Activated CD4-positive, alpha-beta T cell treated with anti-CD3 and anti-CD28 coated beads, Interleukin-2, amount 50 U/mL, for 48 hours (primary cell): ENCODE results near the gene FURIN.
"Not testable (repeated sequence)": the region's sequence is repeated elsewhere in the genome, so short reads cannot be mapped to it uniquely, and the experiment has no call there.

Source experiments
- DNase-seq, 2 experiments: peaks; one replicate each; pipeline ENCODE4 v3.0.0-alpha.2; 2020

The FURIN gene

DNA sequence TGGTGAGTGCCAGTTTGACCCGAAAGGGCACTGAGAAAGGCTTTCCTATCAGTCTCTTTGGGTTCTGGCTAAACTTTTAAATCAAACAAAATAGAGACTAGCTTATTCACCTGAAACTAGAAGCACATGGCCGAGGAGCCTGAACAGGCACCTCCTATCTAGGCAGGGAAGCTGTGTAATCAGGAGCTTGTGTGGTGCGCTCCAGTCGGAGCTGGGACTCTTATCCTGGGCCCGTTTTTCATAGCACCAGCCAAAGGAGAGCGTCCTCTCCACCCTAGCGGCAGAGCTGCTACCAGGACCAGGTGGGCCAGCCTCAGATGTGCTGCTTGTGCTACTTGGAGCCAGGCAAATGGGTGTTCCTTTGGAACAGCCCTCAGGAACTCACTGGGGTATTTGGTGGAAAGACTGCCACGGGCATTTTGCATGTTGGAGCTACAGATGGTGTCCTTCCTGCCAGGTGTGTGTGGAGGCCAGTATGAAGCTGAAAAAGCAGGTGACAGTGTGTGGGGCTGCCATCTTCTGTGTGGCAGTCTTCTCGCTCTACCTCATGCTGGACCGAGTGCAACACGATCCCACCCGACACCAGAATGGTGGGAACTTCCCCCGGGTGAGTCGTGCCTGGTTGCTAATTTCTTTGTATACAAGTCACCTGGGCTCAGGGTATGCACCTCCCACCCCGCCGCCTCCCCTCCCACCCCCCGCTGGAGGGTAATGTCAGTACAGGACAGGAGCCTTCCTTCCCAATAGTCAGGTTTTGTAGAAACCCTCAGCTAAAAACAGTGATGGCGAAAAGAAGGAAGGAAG is 35.5 kb downstream of the FURIN start:
- DNase-seq: peak in 1 of 2 experiments; percentile 23

DNA sequence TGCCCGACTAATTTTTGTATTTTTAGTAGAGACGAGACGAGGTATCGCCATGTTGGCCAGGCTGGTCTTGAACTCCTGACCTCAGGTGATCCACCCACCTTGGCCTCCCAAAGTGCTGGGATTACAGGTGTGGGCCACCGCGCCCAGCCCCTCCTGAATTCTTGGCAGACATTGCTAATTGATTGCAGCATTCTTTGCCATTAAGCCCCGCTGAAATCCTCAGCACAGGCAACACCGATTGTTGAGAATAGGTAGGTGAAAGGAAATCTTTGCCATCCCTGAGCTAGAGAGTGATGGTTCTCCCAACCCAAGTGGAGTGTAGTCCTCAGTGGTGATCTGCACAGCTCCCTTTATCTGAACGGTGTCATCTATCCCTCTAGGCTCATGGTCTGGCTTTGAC is 36.4 kb downstream of the FURIN start:
- DNase-seq: no peak

DNA sequence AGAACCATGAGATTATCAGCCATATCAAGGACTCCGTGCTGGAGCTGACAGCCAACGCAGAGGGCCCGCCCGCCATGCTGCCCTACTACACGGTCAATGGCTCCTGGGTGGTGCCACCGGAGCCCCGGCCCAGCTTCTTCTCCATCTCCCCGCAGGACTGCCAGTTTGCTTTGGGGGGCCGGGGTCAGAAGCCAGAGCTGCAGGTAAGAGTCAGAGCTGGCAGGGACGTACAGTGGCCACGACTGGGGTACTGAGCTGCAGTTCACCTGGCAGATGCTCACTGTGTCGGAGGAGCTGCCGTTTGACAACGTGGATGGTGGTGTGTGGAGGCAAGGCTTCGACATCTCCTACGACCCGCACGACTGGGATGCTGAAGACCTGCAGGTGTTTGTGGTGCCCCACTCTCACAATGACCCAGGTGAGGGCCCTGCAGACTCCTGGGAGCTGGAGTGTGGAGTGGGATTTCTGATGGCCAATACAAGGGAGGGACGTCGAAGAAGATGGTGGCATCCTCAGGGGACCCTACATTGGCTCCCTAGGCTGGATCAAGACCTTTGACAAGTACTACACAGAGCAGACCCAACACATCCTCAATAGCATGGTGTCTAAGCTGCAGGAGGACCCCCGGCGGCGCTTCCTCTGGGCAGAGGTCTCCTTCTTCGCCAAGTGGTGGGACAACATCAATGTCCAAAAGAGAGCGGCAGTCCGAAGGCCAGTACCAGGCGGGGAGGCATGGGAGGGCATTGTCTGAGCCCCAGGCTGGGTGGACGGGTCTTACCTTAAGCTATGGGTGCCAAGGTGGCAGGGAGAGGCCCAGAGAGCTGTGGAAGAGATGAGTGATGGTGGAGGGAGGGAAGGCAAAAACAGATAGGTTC is 37.2 kb downstream of the FURIN start:
- DNase-seq: no peak

DNA sequence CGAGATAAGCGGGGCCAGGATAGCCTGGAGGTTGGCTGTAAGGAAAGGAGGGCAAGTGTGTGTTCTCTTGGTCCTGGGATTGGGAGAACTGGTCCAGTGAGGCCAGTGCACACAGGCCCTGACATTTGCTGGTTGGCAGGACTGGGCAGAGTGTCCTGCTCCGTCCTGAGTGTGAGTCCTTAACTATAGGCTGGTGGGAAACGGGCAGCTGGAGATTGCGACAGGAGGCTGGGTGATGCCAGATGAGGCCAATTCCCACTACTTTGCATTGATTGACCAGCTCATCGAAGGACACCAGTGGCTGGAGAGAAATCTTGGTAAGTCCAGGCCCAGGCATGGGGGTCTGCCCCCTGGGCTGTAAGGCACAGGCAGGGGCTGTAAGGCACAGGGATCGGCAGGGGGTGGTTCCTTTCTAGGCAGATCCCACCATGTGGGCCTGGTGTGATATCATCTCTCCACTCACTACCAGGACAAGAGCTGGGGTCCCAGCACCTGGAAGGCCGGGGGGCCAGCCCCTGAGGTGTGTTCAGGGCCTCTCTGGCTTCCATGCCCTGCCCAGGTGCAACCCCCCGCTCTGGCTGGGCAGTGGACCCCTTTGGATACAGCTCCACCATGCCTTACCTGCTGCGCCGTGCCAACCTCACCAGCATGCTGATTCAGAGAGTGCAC is 37.9 kb downstream of the FURIN start:
- DNase-seq: no peak

DNA sequence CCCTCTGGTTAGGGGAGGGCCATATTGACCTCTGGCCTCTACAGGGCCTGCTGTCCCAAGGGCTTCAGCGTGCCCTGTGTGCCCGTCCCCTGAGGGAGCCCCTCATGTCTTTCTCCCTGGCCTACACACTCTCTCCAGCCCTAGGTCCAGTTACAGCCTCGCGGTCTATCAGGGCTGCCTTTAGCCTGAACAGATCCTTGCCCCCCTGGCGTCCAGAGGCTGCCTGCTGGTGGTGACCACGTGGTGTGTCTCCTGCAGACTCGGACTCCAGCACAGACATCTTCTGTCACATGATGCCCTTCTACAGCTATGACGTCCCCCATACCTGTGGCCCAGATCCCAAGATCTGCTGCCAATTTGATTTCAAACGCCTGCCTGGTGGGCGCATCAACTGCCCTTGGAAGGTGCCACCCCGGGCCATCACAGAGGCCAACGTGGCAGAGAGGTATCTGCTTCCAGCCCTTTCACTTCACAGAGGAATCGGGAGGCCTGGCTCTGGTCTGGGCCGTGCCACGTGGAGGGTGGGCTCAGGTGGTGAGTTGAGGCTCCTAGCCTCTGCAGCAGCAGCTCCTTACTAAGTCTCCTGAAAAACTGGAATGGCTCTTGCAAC is 38.8 kb downstream of the FURIN start:
- DNase-seq: no peak

DNA sequence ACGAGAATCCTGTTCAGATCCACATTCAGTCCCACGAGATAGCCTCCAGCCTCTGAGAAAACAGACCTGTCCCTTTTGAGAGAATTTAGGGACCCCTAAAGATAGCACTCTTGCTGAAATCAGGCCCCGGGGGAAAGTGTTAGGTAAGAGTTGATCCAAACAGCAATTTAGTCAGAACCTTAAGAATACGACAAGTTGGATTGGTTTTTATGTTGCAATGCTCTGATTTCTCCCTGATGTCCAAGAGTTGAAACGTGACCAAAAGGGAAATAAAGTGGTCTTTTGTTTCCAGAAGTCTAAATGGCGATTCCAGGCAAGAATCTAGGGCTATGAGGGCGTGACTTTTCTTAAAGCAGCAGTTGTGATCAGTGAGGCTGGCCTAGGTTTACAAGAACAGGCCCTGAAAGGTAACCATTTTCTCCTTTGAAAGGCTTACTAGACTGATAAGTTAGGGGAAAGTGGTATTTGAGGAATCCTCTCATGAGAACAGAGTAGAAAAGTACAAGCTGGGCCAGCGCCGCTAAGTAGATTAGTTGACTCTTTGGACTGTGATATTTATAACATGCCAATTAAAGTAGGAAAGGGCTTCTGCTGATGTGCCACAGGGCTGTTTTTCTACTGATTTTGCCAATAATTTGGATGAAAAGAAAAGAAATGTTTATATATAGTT is 39.6 kb downstream of the FURIN start:
- no peak for DNase-seq

DNA sequence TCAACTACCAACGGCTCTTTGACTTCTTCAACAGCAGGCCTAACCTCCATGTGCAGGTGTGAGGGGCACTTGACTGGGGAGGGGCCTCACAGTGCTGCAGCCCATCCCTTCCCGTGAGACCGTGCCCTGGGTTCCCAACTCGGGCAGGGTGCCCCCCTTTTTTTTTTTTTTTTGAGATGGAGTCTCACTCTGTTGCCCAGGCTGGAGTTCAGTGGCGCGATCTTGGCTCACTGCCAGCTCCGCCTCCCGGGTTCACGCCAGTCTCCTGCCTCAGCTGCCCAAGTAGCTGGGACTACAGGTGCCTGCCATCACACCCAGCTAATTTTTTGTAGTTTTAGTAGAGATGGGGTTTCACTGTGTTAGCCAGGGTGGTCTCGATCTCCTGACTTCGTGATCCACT is 41.1 kb downstream of the FURIN start:
- not testable (repeated sequence) for DNase-seq

DNA sequence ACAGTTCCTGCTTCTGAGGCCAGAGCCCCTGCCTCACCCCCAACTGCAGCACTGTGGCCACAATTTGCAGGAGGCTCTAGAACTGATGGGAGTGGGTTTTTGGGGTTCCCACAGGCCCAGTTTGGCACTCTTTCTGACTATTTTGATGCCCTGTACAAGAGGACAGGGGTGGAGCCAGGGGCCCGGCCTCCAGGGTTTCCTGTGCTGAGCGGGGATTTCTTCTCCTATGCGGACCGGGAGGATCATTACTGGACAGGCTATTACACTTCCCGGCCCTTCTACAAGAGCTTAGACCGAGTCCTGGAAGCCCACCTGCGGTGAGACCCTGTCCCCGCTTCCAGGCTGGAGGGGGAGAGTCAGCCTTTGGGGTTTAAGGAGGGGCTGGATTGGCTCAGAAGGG is 41.6 kb downstream of the FURIN start:
- DNase-seq: no peak

DNA sequence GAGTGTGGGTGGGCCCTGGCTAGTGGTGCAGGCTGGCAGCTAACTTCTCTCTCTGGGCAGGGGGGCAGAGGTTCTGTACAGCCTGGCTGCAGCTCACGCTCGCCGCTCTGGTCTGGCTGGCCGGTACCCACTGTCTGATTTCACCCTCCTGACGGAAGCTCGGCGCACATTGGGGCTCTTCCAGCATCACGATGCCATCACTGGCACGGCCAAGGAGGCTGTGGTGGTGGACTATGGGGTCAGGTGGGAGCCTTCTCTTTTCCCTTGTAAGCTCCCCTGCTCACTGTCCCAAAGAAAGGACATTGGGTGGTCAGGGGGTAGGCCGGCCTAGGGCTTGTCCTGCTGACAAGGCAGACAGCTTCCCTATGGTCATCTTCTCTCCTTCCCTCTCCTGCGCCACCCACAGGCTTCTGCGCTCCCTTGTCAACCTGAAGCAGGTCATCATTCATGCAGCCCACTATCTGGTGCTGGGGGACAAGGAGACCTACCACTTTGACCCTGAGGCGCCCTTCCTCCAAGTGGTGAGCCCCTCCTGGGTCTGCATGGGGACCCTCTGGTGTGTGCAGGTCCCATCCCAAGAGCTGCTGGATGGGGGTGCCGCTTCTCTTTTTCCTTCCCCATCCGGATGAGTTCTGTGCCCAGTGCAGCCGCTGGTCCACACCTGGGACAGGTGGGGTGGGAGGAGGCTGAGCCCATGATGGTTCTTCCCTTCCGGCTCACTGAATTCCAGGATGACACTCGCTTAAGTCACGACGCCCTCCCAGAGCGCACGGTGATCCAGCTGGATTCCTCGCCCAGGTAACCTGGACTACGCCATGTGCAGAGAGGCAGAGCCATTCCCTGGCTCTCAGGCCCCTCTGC is 42.3 kb downstream of the FURIN start:
- DNase-seq: no peak

DNA sequence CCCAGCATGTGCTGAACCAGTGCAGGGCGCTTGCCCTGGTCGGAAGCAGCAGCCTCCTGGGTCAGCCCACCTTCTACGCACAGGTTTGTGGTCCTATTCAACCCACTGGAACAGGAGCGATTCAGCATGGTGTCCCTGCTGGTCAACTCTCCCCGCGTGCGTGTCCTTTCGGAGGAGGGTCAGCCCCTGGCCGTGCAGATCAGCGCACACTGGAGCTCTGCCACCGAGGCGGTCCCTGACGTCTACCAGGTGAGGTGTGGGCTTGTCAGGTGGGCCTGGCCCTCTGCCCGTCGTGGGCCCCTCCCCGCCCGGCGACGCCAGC is 42.9 kb downstream of the FURIN start:
- no peak for DNase-seq

DNA sequence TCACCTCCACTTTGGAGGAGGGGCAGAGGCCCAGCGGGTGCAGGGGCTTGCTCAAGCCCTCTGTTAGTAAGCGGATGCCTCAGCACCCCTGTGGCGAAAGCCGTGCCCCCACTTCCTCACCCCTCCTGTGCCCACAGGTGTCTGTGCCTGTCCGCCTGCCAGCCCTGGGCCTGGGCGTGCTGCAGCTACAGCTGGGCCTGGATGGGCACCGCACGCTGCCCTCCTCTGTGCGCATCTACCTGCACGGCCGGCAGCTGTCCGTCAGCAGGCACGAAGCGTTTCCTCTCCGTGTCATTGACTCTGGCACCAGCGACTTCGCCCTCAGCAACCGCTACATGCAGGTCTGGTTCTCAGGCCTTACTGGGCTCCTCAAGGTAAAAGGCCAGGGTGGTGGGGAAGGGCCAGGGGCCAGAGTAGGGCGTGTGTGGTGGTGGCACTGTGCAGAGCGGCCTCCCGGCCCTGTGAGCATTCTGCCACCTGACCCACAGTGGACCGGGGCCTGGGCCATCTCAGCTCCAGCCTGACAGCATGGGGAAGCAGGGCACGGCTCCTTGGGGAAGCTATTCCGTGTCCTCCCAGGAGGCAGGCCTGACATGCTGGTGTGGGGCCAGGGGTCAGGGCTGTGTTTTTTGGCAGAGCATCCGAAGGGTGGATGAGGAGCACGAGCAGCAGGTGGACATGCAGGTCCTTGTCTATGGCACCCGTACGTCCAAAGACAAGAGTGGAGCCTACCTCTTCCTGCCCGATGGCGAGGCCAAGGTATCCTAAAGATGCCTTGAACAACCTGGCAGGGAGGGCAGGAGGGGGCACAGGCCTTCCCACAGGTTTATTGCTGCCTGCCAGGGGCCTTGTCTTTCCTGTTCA is 43.8 kb downstream of the FURIN start:
- DNase-seq: no peak

DNA sequence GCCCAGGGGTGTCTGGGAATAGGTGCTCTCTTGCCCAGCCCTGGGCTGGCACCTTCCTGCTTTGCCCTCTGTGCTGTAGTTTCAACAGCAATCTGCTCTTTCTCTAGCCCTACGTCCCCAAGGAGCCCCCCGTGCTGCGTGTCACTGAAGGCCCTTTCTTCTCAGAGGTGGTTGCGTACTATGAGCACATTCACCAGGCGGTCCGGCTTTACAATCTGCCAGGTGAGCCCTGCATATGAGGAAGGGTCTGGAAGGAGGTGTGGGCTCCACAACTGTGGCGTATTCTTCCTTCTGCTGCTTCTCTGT is 44.3 kb downstream of the FURIN start:
- no peak for DNase-seq

DNA sequence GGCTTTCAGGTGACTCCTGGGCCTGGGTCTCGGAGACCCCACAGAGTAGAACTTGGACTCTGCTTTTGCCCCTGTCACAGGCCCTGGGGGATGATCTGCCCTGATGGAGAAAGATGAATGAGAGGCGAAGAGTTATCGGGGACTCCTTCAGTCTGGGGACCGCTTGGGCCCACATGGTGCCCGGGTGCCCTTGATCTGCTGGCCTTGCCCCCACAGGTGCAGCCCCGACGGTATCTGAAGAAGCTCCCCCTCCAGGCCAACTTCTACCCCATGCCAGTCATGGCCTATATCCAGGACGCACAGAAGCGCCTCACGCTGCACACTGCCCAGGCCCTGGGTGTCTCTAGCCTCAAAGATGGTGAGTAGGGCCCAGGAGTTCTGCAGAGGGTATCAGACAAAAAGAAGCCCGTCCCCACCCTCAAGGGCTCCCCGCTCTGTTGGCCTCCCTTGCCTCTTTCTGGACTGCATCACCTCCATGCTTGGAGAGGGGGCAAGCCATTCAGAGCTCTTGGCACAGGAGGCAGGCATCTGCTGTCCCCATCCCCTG is 45.1 kb downstream of the FURIN start:
- DNase-seq: no peak

DNA sequence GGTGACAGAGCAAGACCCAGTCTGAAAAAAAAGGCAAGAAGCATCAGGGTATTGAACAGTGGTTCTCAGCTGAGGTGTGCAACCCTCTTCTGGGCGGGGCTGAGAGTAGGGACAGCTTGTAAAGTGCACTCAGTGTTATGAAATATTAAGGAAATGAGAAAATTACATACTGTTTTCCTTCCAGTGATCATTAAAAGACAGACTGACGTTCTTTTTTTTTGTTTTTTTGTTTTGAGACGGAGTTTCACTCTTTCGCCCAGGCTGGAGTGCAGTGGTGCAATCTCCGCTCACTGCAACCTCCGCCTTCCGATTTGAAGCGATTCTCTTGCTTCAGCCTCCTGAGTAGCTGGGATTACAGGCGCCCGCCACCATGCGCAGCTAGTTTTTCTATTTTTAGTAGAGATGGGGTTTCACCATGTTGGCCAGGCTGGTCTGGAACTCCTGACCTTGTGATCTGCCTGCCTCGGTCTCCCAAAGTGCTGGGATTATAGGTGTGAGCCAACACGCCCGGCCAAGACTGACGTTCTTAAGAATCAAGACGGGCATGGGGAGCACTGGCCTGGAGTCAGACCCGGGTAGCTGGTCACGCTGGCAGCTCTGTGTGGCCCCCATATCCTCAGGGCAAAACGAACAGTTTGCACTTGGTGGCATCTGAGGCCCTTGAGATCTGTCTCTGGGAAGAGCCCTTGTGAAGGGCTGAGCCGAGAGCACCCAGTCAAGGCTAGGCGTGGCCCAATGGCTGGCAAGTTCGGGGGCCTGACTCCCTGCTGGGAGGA is 46.1 kb downstream of the FURIN start:
- no peak for DNase-seq

DNA sequence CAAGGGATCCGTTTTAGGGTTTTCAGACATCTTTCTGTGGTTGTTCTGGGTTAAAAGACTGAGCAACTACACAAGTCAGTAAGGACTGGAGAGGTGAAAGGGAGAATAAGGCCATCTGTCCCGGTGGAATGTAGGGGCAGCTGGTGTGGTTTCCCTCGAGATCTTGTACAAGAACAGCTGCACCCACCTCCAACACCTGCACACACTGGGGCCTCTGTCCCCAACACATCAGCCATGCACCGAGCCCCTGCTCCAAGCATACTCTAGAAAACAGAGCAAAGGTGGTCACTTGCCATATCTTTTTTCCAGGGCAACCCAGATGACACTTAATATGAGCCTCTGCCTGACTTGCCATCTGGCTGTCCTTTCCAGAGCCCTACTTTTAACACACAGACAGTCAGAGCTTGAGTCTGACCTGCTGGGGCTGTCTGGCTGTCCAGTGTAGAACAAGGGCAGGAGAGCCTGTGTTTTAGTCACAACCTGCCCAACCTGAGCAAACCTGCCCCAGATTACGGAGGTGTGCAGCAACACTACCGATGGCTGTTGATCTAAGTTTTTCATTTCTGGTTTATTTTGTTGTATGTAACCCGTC is 46.9 kb downstream of the FURIN start:
- no peak for DNase-seq

DNA sequence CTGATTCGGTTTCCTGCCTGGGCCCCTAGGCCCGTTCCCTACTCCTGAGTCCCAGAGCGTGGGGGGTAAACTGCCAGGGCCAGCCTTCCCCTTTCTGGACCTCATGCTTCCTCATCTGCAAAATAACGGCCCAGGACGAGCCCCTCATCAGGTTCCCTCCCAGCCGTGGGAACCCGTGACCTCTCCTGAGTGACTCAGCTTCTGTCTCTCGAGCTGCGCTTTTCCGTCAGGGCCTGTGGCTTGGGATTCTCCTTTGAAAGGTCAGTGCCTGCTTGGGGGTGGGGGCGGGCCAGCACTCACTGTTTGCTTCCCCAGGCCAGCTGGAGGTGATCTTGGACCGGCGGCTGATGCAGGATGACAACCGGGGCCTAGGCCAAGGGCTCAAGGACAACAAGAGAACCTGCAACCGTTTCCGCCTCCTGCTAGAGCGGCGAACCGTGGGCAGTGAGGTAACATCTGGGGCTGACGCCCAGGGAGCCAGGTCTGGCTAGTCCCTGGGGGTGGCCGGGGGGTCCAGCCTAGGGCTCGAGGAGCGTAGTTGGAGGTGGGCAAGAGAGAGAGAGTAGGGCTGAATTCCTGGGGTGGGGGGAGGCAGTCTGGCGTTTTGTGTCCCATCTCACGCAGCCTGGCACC is 47.5 kb downstream of the FURIN start:
- no peak for DNase-seq

DNA sequence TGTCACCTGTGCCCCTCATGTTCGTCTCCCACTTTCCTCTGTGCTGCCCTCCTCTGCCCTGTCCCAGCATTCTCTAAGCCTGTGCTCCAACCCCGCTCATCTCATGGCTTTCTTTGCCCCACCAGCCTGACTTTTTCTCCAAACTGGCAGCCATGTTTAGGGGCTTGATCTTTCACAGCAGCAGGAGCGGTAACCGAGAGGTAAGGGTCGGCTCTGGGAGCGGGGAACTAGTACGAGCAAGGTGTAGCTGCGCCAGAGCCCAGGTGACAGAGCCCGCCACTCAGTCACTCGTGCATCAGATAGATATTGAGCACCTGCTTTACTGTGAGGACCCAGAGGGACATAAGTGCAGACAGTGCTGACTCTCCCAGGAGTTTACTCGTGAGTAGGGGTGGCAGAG is 48.1 kb downstream of the FURIN start:
- no peak for DNase-seq

DNA sequence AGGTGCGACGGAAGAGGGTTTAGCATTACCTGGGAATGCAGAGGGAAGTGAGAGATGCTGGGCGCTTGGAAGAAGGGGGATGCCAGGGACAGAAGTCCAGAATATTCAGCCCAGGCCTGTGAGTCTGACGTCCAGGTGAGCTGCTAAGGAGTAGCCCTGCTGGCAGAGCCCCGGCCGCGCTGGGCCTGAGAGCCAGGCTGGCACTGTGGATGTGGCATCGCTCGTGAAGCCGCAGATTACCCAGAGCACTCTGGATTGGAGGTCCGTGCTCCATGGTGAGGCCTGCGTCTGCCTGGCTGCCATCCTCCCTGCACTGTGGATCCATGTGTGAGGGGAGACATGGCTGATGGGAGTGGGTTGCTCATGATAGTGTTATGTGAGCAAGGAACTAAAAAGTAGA is 49.2 kb downstream of the FURIN start:
- no peak for DNase-seq
